HG02973 (cell line): ENCODE results near the gene DSCAML1.
A peak's percentile ranks its signal among the peaks of the same experiment; 100 is the strongest.
"Not testable (repeated sequence)": the region's sequence is repeated elsewhere in the genome, so short reads cannot be mapped to it uniquely, and the experiment has no call there.

Experiments used
- ATAC-seq: cut with Tn5 transposase; IDR thresholded peaks from one replicate; pipeline ENCODE4 v1.9.1; 2021; ENCODE audit warnings: moderate library complexity; ENCODE audit not compliant: unreplicated experiment

Gene DSCAML1

GRCh38 chr11:117819096-117820040 is 22.4 kb upstream of the DSCAML1 start:
- no peak for ATAC-seq

GRCh38 chr11:117818041-117818873 is 21.2 kb upstream of the DSCAML1 start:
- no peak for ATAC-seq

DNA sequence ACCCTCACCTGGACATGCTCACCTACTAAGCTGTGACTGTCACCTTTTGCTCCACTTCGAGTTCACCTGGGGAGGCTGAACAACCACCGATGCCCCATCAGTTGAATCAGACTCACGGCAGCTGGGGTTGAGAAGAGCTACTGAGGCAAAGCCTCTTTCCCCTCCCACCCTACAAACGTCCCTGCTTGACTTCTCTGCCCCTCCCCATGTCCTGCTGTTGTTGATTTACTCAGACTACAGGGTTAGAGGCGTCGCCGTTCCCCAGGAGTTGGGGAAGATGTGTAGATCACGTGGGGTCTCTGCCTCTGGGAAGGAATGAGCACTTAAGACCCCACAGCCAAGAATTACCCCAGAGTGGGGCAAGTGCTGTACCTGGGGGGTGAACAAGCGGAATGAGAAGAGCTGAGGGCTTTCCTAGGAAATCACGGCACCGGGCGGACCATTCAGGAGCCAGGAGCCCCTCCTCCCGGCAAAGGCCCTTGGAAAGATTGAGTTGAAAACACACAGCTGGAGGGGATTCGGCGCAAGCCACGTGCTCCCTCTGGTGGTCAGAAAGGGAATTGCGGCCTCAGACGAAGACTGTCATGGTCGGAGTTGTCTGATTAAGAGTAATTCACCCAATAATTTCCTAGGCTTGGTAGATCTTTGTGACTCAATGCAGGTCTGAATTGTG is 20.5 kb upstream of the DSCAML1 start:
- ATAC-seq, result no peak

DNA sequence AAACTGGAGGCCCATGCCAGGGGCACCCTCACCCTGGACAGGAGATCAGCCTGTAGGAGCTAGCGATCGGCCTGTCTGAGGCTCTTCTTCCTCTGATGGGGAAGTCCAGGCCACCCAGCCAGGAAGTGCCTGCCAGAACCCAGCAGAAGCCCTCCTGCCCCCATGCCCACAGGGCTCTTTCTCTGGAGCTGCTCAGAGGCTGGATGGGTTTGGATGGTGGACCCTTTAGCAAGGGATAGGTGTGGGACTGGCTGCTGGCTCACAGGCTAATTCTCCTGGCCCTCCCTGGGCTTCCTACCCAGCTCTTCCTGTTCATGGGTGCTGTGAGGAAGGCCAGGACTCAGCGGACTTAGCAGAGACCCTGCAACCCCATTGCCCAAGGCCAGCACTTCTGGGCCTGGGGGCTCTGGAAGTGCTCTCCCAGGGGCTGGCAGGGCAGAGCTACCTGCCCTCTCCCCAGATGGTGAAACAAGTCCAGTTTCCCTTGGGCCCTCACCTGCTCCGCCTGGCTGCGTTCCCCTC is 19.9 kb upstream of the DSCAML1 start:
- no peak for ATAC-seq

GRCh38 chr11:117816151-117816741 is 19.2 kb upstream of the DSCAML1 start:
- no peak for ATAC-seq

DNA sequence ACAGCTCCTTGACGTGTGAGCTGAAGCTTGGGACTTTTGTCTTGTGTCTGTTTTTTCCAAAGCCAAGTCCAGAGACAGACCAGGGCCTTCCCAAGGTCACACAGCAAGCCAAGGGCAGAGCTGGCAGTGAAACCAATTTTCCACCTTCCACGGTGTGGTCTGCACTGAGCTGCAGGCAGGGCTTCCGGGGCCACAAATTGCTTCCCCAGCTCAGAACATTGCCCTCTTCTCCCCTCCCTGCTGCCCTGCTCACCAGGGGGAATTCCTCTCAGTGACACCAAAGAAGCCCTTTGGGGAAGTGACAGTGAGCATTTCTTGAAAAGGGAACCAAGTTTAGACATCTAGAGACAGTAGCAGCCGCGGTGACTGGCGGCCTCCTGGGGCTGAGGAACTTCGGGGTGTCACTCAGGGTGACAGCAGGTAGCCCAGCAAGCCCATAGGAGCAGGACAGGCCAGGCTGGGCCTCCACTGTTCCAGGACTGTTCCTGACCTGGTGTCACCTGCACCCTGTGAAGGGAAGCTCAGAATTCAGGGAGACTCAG is 18.3 kb upstream of the DSCAML1 start:
- peak; percentile 62 for ATAC-seq

DNA sequence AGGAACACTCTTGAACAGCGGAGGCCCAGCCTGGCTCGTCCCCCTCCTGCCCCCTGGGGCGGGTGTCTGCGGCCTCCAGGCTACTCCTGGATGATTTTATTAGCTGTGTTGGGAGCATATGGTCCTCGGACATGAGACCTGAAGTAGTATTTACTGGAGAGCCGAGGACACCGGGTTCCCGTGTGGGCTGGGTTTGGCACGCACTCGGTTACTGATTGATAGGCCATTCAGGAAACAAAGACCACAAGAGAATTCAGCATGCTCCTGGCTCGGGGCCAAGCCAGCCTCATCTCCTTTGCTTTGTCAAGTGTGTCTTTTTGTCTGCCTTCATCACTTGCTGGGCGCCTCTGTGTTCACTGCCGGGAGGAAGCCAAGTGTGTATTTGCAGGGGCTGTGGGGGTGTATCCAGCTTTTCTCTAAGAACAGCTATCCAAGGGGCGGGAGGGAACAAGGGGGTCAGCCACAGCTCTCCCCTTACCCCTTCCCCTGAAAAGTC is 17.8 kb upstream of the DSCAML1 start:
- peak; percentile 34 for ATAC-seq

DNA sequence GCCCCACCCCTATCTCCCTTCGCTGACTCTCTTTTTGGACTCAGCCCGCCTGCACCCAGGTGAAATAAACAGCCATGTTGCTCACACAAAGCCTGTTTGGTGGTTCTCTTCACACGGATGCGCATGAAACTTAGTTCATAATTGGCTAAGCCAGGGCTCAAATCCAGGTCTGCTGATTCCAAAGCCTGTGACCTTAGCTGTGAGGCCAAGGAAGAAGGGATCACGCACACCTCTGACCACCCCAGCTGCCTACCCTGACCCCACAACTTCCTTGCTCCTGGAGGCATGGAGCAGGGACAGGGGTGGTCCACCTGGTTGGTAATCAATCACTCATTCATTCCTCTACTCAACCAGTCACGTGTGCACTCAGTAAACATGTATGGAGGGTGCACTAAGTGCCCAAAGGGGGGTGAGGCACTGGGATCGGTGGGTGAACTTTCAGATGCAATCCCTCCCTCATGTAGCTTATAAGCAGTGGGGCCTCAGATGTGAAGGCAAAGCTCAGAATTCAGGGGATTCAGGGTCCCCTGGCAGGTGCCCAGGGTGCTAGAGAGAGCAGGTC is 17.3 kb upstream of the DSCAML1 start:
- ATAC-seq, result no peak

DNA sequence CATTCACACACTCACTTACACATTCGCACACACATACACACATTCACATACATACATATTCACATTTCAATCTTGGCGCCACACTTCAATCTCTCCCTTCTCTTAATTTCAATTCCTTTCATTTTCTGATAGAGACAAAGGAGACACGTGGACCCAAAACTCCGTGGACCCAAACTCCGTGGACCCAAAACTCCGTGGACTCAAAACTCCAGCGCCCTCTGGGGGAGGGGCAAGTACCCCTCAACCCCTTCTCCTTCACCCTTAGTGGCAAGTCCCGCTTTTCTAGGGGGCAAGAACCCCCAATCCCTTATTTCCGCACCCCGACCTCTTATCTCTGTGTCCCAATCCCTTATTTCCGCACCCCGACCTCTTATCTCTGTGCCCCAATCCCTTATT is 13.0 kb upstream of the DSCAML1 start:
- ATAC-seq, result not testable (repeated sequence)

- ATAC-seq, result no peak
Observed at GRCh38 chr11:117809236-117810055, 12.4 kb upstream of the DSCAML1 start.

- no peak for ATAC-seq
Observed at GRCh38 chr11:117808784-117809183, 11.8 kb upstream of the DSCAML1 start.

- ATAC-seq, result no peak
Observed at GRCh38 chr11:117807482-117808327, 10.7 kb upstream of the DSCAML1 start.

GRCh38 chr11:117806846-117807245 is 9.8 kb upstream of the DSCAML1 start:
- ATAC-seq, result no peak

DNA sequence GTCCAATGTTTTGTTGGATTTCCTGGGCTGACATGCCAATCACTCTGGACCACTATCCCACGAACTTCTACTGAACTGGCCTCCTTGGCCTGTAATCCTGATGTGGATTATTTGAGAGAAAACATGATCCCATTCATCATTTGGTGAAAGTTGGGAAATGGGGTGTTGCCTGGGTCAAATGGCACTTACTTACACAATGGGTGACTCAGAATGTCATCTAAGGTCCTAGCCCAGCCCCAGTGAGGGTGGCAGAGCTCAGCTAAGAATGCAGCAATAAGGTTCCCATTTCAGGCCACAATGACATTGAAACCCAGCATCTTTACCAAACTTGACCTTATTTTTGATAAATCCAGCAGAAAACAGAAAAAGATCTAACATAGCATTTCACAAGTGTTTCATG is 8.0 kb upstream of the DSCAML1 start:
- no peak for ATAC-seq

DNA sequence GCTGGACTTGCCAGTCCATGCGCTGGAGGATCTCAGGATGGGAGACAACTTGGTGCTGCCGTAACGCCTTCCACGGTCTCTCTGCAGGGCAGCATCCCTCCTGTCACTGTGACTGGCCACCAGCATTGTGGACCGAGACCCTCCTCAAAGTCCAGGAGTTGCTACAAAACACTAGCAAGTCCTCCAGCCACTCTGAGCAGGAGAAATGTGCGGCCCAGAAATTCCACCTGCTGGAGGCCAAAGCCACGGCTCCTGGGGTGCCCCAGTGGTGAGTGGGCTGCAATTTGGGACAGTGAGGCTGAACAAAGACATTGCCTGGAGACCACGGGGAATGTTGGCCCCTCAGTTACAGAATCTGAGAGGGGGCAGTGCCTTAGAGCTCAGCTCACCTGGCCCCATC is 6.9 kb upstream of the DSCAML1 start:
- ATAC-seq, result no peak

DNA sequence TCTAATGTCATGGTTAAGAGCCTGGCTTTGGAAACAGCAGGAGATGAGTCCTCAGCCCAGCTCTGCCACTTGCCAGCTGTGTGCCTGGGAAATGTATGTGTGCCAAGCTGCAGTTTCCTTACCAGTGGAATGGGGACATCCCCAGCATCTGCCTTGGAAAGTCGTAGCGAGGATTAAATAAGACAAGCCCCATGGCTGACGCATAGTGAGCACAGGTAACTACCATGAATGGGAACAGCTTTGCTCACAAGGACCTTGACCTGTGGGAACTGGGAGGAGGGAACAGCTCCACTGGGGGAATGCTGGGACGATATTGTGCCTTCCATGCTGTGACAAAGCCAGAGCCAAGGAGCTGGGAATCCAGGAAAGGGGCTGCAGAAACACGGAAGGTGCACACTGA is 2.6 kb upstream of the DSCAML1 start:
- no peak for ATAC-seq

DNA sequence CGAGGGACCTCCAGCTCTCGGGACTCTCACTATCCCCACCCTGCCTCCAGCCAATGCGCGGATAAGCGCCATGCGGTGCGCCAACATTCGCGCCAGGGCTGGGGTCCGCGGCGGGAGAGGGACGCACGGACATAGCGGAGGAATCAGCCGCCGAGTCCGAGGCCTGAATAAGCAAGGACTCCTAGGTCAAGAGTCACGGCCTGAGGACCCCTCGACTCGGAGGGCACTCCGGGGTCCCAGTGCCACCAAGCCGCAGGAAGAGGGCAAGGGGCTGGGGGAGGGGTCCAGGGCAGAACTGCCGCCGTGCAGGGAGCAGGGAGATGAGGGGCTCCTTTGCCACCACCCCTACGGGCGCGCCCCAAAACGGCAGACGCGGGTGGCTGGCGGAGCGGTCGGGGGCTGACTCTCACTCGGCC is 552 bp downstream of the DSCAML1 start:
- ATAC-seq, result no peak
